SU-DHL-6 (cell line): Measurements from ENCODE around the gene OTULIN.

Source experiments
- CTCF ChIP-seq: fragments of 200-600 bp; sonication (generic); IDR thresholded peaks from one replicate; pipeline ENCODE4 v1.5.1; 2017; ENCODE audit warnings: antibody characterized with exemption, mild to moderate bottlenecking, low read length, moderate library complexity; ENCODE audit not compliant: insufficient read depth, poor library complexity, severe bottlenecking
- EZH2phosphoT487 ChIP-seq: fragments of 200-600 bp; sonication (generic), shearing (Covaris generic); conservative IDR thresholded peaks from 2 replicates; pipeline ENCODE4 v1.6.1; 2018; ENCODE audit warnings: mild to moderate bottlenecking, antibody characterized with exemption, low read length, moderate library complexity, mixed read lengths

- TF ChIP-seq CTCF (no peak), EZH2phosphoT487 (no peak)
Observed at GRCh38 chr5:14743601-14744295, 79.2 kb downstream of the OTULIN start.
